DND-41 (cell line): Measurements from ENCODE around the gene BUD31.

Experiments used
- EZH2 ChIP-seq: IDR thresholded peaks from 3 replicates; pipeline ENCODE4 v1.6.1; 2012; ENCODE audit warnings: borderline replicate concordance, low read depth, mild to moderate bottlenecking, moderate library complexity, low read length, inconsistent platforms; ENCODE audit not compliant: severe bottlenecking
- TF ChIP-seq, protein P1 (sequence below): IDR thresholded peaks from 2 replicates; pipeline ENCODE4 v1.5.1; 2012; ENCODE audit warnings: borderline replicate concordance, low read length, moderate library complexity, mild to moderate bottlenecking; ENCODE audit not compliant: poor library complexity, severe bottlenecking; ENCODE audit errors: extremely low read depth

DNA sequence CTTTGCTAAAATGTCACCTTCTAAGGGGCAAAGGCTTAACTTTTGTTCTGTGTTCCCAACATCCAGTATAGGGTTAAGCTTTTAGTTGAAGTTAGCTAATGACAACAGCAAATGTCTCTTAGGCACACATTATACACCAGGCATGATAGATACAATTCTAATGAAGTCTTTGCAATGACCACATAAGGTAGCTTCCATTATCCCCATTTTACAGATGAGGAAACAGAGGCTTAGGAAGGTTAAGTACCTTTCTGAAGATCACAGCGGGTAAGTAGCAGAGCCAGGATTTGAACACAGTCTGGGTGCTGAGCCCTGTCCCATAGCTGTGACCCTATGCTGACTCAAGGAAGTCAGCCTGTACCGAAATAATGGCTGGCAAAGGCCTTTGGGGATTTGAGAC, 1.9 kb downstream of the BUD31 start:
- no peak for TF ChIP-seq EZH2
- TF ChIP-seq, protein P1, sequence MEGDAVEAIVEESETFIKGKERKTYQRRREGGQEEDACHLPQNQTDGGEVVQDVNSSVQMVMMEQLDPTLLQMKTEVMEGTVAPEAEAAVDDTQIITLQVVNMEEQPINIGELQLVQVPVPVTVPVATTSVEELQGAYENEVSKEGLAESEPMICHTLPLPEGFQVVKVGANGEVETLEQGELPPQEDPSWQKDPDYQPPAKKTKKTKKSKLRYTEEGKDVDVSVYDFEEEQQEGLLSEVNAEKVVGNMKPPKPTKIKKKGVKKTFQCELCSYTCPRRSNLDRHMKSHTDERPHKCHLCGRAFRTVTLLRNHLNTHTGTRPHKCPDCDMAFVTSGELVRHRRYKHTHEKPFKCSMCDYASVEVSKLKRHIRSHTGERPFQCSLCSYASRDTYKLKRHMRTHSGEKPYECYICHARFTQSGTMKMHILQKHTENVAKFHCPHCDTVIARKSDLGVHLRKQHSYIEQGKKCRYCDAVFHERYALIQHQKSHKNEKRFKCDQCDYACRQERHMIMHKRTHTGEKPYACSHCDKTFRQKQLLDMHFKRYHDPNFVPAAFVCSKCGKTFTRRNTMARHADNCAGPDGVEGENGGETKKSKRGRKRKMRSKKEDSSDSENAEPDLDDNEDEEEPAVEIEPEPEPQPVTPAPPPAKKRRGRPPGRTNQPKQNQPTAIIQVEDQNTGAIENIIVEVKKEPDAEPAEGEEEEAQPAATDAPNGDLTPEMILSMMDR, result no peak
